ENCODE measurements around the gene TNNC2.
"Not testable (repeated sequence)": the region's sequence is repeated elsewhere in the genome, so short reads cannot be mapped to it uniquely, and the experiment has no call there.

Gene TNNC2

DNA sequence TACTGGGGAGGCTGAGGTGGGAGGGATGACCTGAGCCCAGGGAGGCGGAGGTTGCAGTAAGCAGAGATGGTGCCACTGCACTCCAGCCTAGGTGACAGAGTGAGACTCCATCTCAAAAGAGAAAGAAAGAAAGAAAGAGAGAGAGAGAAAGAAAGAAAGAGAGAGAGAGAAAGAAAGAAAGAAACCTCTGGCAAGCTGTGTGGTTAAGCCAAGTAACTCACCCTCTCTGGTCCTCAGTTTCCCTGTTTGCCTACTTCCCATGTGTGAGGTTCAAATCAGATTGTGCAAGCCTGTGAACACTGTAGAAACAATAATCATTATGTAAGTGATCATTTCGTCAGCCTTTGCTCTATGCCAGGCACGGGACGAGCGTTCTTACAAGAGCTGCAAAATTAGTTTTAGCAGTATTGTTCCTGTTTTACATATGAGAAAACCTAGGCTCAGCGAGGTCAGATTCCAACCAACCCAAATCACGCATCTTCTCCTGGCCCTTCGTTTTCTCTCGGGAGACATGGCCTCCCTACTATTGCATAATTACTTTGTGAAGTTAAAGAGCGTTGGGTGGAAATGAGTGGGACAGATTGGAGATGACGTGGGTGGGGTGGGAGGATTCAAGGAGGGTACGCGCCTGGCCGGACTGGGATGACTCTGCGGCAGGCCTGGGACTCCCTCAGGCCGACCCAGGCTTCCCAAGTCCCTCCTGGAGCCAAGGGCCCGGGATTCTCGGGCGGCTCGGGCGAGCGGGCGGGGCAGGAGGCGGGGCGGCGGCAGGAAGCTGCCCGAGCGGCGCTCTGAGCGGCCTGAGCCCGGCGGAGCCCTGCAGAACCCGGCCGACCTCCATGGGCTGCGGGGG lies 6.1 kb upstream of the TNNC2 start, which contains the start of gene SNX21:
Gene SNX21, plus strand, starts transcription at position 770 of the 853 bp plus-strand sequence. CDS start 121 bp downstream, outside the sequence.
- TF ChIP-seq CTCF (IDR thresholded peaks at IDR 0.05; ENCODE audit: low read depth, low read length, missing control alignments): no peak
- H3K4me3 ChIP-seq (ENCODE audit: low read depth, low read length): peak within 1 kb of the TSS; percentile 61
- no peak for DNase-seq (ENCODE audit: low read depth)

DNA sequence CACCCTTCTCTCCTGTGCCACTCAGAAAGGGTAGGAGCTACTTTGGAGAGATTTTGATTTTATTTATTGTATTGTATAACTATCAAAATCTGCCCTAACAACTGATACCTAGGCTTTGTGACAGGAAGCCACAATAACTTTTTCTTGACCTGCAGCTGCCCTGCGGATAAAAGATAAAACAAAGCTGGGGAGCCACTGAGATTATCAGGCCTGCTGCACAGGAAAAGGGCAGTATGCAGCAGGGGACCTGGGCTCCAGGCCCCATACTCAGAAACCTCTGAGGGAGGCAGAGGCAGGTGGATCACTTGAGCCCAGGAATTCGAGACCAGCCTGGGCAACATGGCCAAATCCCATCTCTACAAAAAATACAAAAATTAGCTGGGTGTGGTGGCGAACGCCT lies 5.5 kb upstream of the TNNC2 start:
- TF ChIP-seq CTCF (IDR thresholded peaks at IDR 0.05; ENCODE audit: low read depth, low read length, missing control alignments): no peak
- no peak overlapping the region for H3K4me3 ChIP-seq (ENCODE audit: low read depth, low read length)
- DNase-seq (ENCODE audit: low read depth): no peak

DNA sequence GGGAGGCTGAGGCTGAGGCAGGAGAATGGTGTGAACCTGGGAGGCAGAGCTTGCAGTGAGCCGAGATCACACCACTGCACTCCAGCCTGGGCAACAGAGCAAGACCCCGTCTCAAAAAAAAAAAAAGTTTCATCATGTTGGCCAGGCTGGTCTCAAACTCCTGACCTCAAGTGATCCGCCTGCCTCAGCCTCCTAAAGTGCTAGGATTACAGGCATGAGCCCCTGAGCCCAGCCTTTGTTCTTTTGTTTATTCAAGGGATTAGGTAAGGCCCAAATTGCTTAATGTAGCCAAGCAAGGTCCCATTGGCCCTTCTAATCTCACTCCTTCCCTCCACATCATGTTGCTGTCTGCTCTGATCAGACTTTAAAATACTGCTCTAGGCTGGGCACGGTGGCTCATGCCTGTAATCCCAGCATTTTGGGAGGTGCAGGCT lies 2.6 kb upstream of the TNNC2 start:
- not testable (repeated sequence) for H3K4me3 ChIP-seq (ENCODE audit: low read depth, low read length); DNase-seq (ENCODE audit: low read depth)

GRCh38 chr20:45828589-45828988 lies 1.5 kb upstream of the TNNC2 start:
- H3K4me3 ChIP-seq (ENCODE audit: low read depth, low read length): no peak overlapping the region
- TF ChIP-seq CTCF (IDR thresholded peaks at IDR 0.05; ENCODE audit: low read depth, low read length, missing control alignments): no peak
- DNase-seq (ENCODE audit: low read depth): no peak

DNA sequence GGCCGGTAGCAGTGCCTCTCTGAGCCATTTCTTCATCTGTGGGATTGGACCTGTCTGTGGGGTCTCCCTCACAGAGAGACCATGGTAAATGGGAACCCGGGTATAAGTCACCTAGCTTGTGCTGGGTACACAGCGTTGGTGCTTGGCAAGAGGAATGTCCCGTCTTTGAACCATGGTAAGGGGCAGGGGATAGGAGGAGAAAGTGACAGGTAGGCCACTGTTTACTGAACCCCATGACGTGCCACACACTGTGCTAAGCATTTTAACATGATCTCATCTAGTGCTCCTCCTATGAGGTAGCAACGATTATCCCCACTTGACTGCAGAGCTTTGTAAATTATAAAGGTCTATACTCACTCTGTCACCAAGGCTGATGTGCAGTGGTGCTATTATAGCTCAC lies 600 bp upstream of the TNNC2 start:
- no peak overlapping the region for H3K4me3 ChIP-seq (ENCODE audit: low read depth, low read length)
- no peak for TF ChIP-seq CTCF (IDR thresholded peaks at IDR 0.05; ENCODE audit: low read depth, low read length, missing control alignments)
- no peak for DNase-seq (ENCODE audit: low read depth)

DNA sequence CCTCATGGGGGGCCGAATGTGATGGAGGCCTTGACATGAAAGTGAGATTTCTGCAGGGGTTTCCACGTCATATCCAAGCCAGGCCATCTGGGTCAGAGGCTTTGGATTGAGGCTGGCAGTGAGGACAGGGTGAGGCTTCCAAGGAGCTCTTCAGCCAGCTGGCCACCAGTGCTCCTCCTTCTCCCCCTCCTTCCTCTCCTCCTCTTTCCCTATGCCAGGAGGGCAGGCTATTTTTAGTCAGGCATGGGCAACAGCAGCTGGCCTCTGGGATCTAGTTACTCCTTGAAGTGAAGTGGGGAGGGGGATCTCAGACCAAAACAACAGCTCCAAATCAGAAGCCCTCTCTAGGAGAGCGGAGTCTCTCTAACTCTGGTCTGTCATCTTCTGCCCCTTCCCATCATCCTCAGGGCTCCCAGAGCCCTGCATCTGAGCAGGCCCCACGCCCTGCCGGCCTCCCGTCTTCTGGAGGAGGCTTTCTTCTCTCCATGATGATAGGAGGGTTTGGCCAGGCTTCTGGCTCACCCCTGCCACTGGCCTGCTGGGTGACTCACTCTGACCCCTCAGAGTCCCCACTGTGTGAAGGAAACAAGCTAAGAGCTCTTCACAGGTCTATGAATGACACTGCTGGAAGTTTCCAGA lies 612 bp downstream of the TNNC2 start:
- TF ChIP-seq CTCF (IDR thresholded peaks at IDR 0.05; ENCODE audit: low read depth, low read length, missing control alignments): no peak
- H3K4me3 ChIP-seq (ENCODE audit: low read depth, low read length): no peak overlapping the region
- DNase-seq (ENCODE audit: low read depth): no peak

- H3K4me3 ChIP-seq (ENCODE audit: low read depth, low read length): peak overlapping the region; percentile 23
- DNase-seq (ENCODE audit: low read depth): no peak
- peak; percentile 54 for TF ChIP-seq CTCF (IDR thresholded peaks at IDR 0.05; ENCODE audit: low read depth, low read length, missing control alignments)
These were observed 2.9 kb downstream of the TNNC2 start for GRCh38 chr20:45823949-45824835.
